Measurements from ENCODE around the gene CS.

CS gene

GRCh38 chr12:56231184-56231582, 68.9 kb downstream of the CS start:
- H3K9me3 ChIP-seq (ENCODE audit: insufficient read depth, low read length): no peaks in the 10 kb centered on the region
- no peak overlapping the region for H3K4me3 ChIP-seq (ENCODE audit: low read length)
- no peaks in the 10 kb centered on the region for H3K36me3 ChIP-seq (replicated peaks; ENCODE audit: low read depth, low read length)
- H3K27me3 ChIP-seq (ENCODE audit: low read depth, low read length): no peaks in the 10 kb centered on the region
- no peaks in the 10 kb centered on the region for H3K4me1 ChIP-seq (ENCODE audit: low read length)
- H2AFZ ChIP-seq (ENCODE audit: low read depth, low read length): no peak overlapping the region
- H4K20me1 ChIP-seq (ENCODE audit: insufficient read depth, low read length): no peaks in the 10 kb centered on the region
- H3K79me2 ChIP-seq (ENCODE audit: low read length): no peaks in the 10 kb centered on the region
- H3K9ac ChIP-seq (ENCODE audit: low read length): no peak overlapping the region
- no peak overlapping the region for H3K27ac ChIP-seq (ENCODE audit: low read length)
- no peak for TF ChIP-seq EZH2phosphoT487 (IDR thresholded peaks at IDR 0.05; ENCODE audit: low read depth)
- TF ChIP-seq, protein P1, sequence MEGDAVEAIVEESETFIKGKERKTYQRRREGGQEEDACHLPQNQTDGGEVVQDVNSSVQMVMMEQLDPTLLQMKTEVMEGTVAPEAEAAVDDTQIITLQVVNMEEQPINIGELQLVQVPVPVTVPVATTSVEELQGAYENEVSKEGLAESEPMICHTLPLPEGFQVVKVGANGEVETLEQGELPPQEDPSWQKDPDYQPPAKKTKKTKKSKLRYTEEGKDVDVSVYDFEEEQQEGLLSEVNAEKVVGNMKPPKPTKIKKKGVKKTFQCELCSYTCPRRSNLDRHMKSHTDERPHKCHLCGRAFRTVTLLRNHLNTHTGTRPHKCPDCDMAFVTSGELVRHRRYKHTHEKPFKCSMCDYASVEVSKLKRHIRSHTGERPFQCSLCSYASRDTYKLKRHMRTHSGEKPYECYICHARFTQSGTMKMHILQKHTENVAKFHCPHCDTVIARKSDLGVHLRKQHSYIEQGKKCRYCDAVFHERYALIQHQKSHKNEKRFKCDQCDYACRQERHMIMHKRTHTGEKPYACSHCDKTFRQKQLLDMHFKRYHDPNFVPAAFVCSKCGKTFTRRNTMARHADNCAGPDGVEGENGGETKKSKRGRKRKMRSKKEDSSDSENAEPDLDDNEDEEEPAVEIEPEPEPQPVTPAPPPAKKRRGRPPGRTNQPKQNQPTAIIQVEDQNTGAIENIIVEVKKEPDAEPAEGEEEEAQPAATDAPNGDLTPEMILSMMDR (IDR thresholded peaks at IDR 0.05; ENCODE audit: low read depth, low read length): no peak
- no peak overlapping the region for H3K4me2 ChIP-seq (ENCODE audit: low read length)

DNA sequence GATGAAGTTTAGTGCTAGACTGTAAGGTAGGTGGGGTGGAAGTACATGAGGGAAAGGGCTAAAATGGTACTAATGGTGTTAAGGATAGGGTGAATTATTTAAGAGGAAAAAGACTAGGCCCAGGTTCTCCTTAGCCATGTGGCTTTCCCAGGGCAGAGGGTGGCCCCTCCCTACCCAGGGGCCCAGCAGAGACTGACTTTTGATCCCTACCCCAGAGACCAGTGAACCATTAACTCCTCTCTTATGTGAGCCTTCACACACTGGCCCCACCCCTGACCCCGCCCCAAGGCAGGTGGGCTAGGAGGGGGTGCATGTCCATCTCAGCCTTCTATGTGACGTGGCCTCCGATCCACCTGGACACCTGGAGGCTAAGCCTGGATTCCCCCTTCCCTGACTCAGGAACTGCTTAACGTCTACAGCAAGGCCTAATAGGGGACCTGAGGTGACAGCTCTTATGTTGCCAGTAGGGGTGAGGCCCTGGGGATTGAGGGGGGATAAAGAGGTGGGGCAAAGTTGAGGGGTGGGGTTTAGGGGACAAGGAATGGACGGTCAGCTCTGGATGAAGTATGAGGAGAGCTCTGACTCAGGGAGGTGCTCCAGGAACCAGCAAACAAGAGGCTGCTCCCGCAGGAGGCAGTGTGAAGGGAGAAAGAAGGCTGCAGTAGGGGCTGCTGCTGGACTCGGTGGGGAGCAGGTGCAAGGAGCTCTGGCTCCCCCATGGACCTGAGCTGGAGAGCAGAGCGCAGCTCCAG, 69.5 kb downstream of the CS start:
- H3K79me2 ChIP-seq (ENCODE audit: low read length): no peaks in the 10 kb centered on the region
- TF ChIP-seq, protein P1 (IDR thresholded peaks at IDR 0.05; ENCODE audit: low read depth, low read length): no peak
- no peak for TF ChIP-seq EZH2phosphoT487 (IDR thresholded peaks at IDR 0.05; ENCODE audit: low read depth)
- H3K9me3 ChIP-seq (ENCODE audit: insufficient read depth, low read length): no peaks in the 10 kb centered on the region
- no peak overlapping the region for H2AFZ ChIP-seq (ENCODE audit: low read depth, low read length)
- no peaks in the 10 kb centered on the region for H3K27me3 ChIP-seq (ENCODE audit: low read depth, low read length)
- H3K36me3 ChIP-seq (replicated peaks; ENCODE audit: low read depth, low read length): no peaks in the 10 kb centered on the region
- H3K27ac ChIP-seq (ENCODE audit: low read length): no peak overlapping the region
- H3K4me2 ChIP-seq (ENCODE audit: low read length): no peak overlapping the region
- no peaks in the 10 kb centered on the region for H4K20me1 ChIP-seq (ENCODE audit: insufficient read depth, low read length)
- H3K9ac ChIP-seq (ENCODE audit: low read length): no peak overlapping the region
- H3K4me1 ChIP-seq (ENCODE audit: low read length): peaks cover under 1% of the 10 kb centered on the region; the same call in 1 of the 2 replicates
- H3K4me3 ChIP-seq (ENCODE audit: low read length): no peak overlapping the region

DNA sequence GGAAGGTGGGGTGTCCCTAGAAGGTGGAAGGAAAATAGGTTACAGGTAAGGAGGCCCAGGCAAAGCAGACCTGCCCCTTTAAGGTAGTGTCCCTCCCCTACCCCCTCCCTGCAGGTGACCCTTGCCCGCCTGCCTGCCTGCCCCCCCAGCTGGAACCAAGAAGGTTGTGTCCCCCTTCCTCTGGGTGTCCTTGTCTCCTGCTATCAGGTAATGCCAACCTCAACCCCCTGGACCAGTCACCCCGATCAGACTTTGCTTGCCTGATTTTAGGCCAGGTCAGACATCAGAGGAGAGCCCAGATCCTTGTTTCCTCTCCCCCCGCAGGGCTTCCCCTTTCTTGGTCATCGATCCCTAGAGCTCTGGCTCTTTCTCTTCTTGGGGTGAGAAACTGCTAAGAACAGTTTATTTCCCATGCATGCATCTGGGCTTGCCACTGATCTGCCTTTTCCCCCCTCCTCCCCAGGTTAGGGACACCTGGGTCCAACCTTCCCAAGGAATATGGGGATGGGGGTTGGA, 70.2 kb downstream of the CS start, which contains the start of gene SLC39A5:
Gene SLC39A5 (plus strand): TSS at position 136 of the 516 bp plus-strand sequence. CDS start 1,224 bp downstream, outside the sequence.
- H3K4me1 ChIP-seq (ENCODE audit: low read length): peaks cover 7% of the 10 kb centered on the region; the same call in 1 of the 2 replicates
- TF ChIP-seq, protein P1 (IDR thresholded peaks at IDR 0.05; ENCODE audit: low read depth, low read length): no peak
- no peak for TF ChIP-seq EZH2phosphoT487 (IDR thresholded peaks at IDR 0.05; ENCODE audit: low read depth)

GRCh38 chr12:56229082-56229481, 71.0 kb downstream of the CS start:
- Histone ChIP-seq H4K20me1 (ENCODE audit: insufficient read depth, low read length) (no peaks in the 10 kb centered on the region), H3K9ac (ENCODE audit: low read length) (no peak overlapping the region), H3K36me3 (replicated peaks; ENCODE audit: low read depth, low read length) (no peaks in the 10 kb centered on the region), H3K4me1 (ENCODE audit: low read length) (peaks cover 9% of the 10 kb centered on the region; the same call in 1 of the 2 replicates), H3K27me3 (ENCODE audit: low read depth, low read length) (no peaks in the 10 kb centered on the region), H3K27ac (ENCODE audit: low read length) (no peak overlapping the region), H2AFZ (ENCODE audit: low read depth, low read length) (no peak overlapping the region), H3K4me3 (ENCODE audit: low read length) (no peak overlapping the region), H3K79me2 (ENCODE audit: low read length) (peaks cover 11% of the 10 kb centered on the region), H3K9me3 (ENCODE audit: insufficient read depth, low read length) (no peaks in the 10 kb centered on the region), H3K4me2 (ENCODE audit: low read length) (no peak overlapping the region)
- no peak for TF ChIP-seq EZH2phosphoT487 (IDR thresholded peaks at IDR 0.05; ENCODE audit: low read depth)
- TF ChIP-seq, protein P1 (IDR thresholded peaks at IDR 0.05; ENCODE audit: low read depth, low read length): no peak

More for the DNA sequence above, 70.2 kb downstream of the CS start, which contains the start of gene SLC39A5:
- H3K4me3 ChIP-seq (ENCODE audit: low read length): no peak within 1 kb of the TSS
- H3K9me3 ChIP-seq (ENCODE audit: insufficient read depth, low read length): no peaks in the 10 kb centered on the region
- H3K27me3 ChIP-seq (ENCODE audit: low read depth, low read length): no peaks in the 10 kb centered on the region
- H3K27ac ChIP-seq (ENCODE audit: low read length): no peak within 1 kb of the TSS
- no peak within 1 kb of the TSS for H3K4me2 ChIP-seq (ENCODE audit: low read length)
- H3K9ac ChIP-seq (ENCODE audit: low read length): no peak within 1 kb of the TSS
- no peaks in the 10 kb centered on the region for H3K36me3 ChIP-seq (replicated peaks; ENCODE audit: low read depth, low read length)
- no peak within 1 kb of the TSS for H2AFZ ChIP-seq (ENCODE audit: low read depth, low read length)
- no peaks in the 10 kb centered on the region for H4K20me1 ChIP-seq (ENCODE audit: insufficient read depth, low read length)
- peaks cover 4% of the 10 kb centered on the region for H3K79me2 ChIP-seq (ENCODE audit: low read length)

All from OCI-LY3 (cell line).